H9 (cell line): ENCODE data around the gene PRKAG2. TPM values are rescaled to one million over a fixed set of nuclear protein-coding genes. Genes with fewer than 3 reads are reported as not detected.

Experiments
- DNase-seq: peaks from one replicate; pipeline ENCODE4 v3.0.0-alpha.2; 2017
- H2AFZ ChIP-seq: one replicate; pipeline ENCODE4 v1.6.1; 2013; ENCODE audit warnings: mild to moderate bottlenecking, low read length, control low read depth, moderate library complexity
- H2AK5ac ChIP-seq: 2 replicates; pipeline ENCODE4 v1.6.1; 2013; ENCODE audit warnings: low read length, control low read depth, mixed read lengths; ENCODE audit not compliant: insufficient read length
- H2BK120ac ChIP-seq: one replicate; pipeline ENCODE4 v1.6.1; 2013; ENCODE audit warnings: low read depth, mild to moderate bottlenecking, low read length, control low read depth, inconsistent platforms; ENCODE audit not compliant: poor library complexity, severe bottlenecking
- H2BK12ac ChIP-seq: 2 replicates; pipeline ENCODE4 v1.6.1; 2013; ENCODE audit warnings: low read length, control low read depth, mixed read lengths, low read depth; ENCODE audit not compliant: insufficient read length
- H2BK15ac ChIP-seq: 2 replicates; pipeline ENCODE4 v1.6.1; 2013; ENCODE audit warnings: low read depth, low read length, control low read depth
- H2BK20ac ChIP-seq: one replicate; pipeline ENCODE4 v1.6.1; 2013; ENCODE audit warnings: low read depth, mild to moderate bottlenecking, low read length, control low read depth, inconsistent platforms; ENCODE audit not compliant: poor library complexity, severe bottlenecking
- H2BK5ac ChIP-seq: 2 replicates; pipeline ENCODE4 v1.6.1; 2013; ENCODE audit warnings: low read length, control low read depth, mixed read lengths; ENCODE audit not compliant: insufficient read length
- H3K14ac ChIP-seq: 2 replicates; pipeline ENCODE4 v1.6.1; 2013; ENCODE audit warnings: low read length, control low read depth; ENCODE audit not compliant: insufficient read depth
- H3K18ac ChIP-seq: 2 replicates; pipeline ENCODE4 v1.6.1; 2013; ENCODE audit warnings: low read depth, mild to moderate bottlenecking, mixed read lengths, low read length, control low read depth; ENCODE audit not compliant: insufficient read length
- H3K23ac ChIP-seq: 2 replicates; pipeline ENCODE4 v1.6.1; 2013; ENCODE audit warnings: low read length, control low read depth, mixed read lengths, low read depth; ENCODE audit not compliant: insufficient read length
- H3K23me2 ChIP-seq: 2 replicates; pipeline ENCODE4 v1.6.1; 2013; ENCODE audit warnings: low read depth, mild to moderate bottlenecking, mixed read lengths, low read length, control low read depth; ENCODE audit not compliant: insufficient read length, poor library complexity, severe bottlenecking
- H3K27ac ChIP-seq: 2 replicates; pipeline ENCODE4 v1.5.1; 2013; ENCODE audit warnings: low read length, control low read depth, mixed read lengths, low read depth; ENCODE audit not compliant: insufficient read length
- H3K27me3 ChIP-seq: 2 replicates; pipeline ENCODE4 v1.6.1; 2013; ENCODE audit warnings: low read length, control low read depth, inconsistent platforms; ENCODE audit not compliant: insufficient read depth
- H3K4ac ChIP-seq: 2 replicates; pipeline ENCODE4 v1.6.1; 2013; ENCODE audit warnings: low read depth, mild to moderate bottlenecking, control low read depth, inconsistent platforms, low read length, moderate library complexity
- H3K4me1 ChIP-seq: 2 replicates; pipeline ENCODE4 v1.6.1; 2013; ENCODE audit warnings: low read length, control low read depth, inconsistent platforms; ENCODE audit not compliant: insufficient read depth
- H3K4me2 ChIP-seq: 2 replicates; pipeline ENCODE4 v1.6.1; 2013; ENCODE audit warnings: low read length, control low read depth, mixed read lengths; ENCODE audit not compliant: insufficient read length, insufficient read depth
- H3K56ac ChIP-seq: 2 replicates; pipeline ENCODE4 v1.6.1; 2013; ENCODE audit warnings: low read depth, mild to moderate bottlenecking, mixed read lengths, low read length, control low read depth; ENCODE audit not compliant: insufficient read length
- H3K79me1 ChIP-seq: 2 replicates; pipeline ENCODE4 v1.6.1; 2013; ENCODE audit warnings: low read depth, mild to moderate bottlenecking, moderate library complexity, low read length, control low read depth, inconsistent platforms; ENCODE audit not compliant: insufficient read depth, poor library complexity, severe bottlenecking
- H3K79me2 ChIP-seq: 2 replicates; pipeline ENCODE4 v1.6.1; 2013; ENCODE audit warnings: low read length, control low read depth, inconsistent platforms; ENCODE audit not compliant: insufficient read depth
- H3K9ac ChIP-seq: 2 replicates; pipeline ENCODE4 v1.6.1; 2013; ENCODE audit warnings: low read length, control low read depth, mixed read lengths; ENCODE audit not compliant: insufficient read length; ENCODE audit errors: extremely low read depth
- H3K9me3 ChIP-seq: one replicate; pipeline ENCODE4 v1.6.1; 2013; ENCODE audit warnings: low read depth, low read length, inconsistent platforms; ENCODE audit not compliant: control insufficient read depth
- H3T11ph ChIP-seq: one replicate; pipeline ENCODE4 v1.6.1; 2013; ENCODE audit warnings: mild to moderate bottlenecking, low read length, control low read depth, inconsistent platforms
- H4K20me1 ChIP-seq: one replicate; pipeline ENCODE4 v1.6.1; 2013; ENCODE audit not compliant: control insufficient read depth, insufficient read length, insufficient read depth
- H4K5ac ChIP-seq: 2 replicates; pipeline ENCODE4 v1.6.1; 2013; ENCODE audit warnings: low read depth, mild to moderate bottlenecking, mixed read lengths, low read length, control low read depth; ENCODE audit not compliant: insufficient read length
- H4K8ac ChIP-seq: replicated peaks from 2 replicates; pipeline ENCODE4 v1.6.1; 2013; ENCODE audit warnings: low read length, control low read depth, mixed read lengths, low read depth; ENCODE audit not compliant: insufficient read length
- H4K91ac ChIP-seq: 2 replicates; pipeline ENCODE4 v1.6.1; 2013; ENCODE audit warnings: low read depth, mild to moderate bottlenecking, moderate library complexity, mixed read lengths, low read length, control low read depth; ENCODE audit not compliant: insufficient read length
- H3K27ac Mint-ChIP-seq, 3 experiments: 2 replicates in 2 of 3; 3 replicates in 1 of 3; pipeline ENCODE4 v1.8.0; 2020 to 2021; ENCODE audit warnings: mixed read lengths in 3 of 3, mild to moderate bottlenecking in 1 of 3, moderate library complexity in 1 of 3
- H3K27me3 Mint-ChIP-seq: 2 replicates; pipeline ENCODE4 v1.8.0; 2021; ENCODE audit warnings: low read depth, mild to moderate bottlenecking, moderate library complexity, mixed read lengths
- H3K36me3 Mint-ChIP-seq, 3 experiments: 2 replicates in 2 of 3; 3 replicates in 1 of 3; pipeline ENCODE4 v1.8.0; 2020 to 2021; ENCODE audit warnings: low read depth in 3 of 3, mixed read lengths in 3 of 3; ENCODE audit not compliant: insufficient read depth in 1 of 3
- H3K4me1 Mint-ChIP-seq, 2 experiments: 2 replicates each; pipeline ENCODE4 v1.8.0; 2020; ENCODE audit warnings: mixed read lengths in 2 of 2
- H3K4me3 Mint-ChIP-seq, 2 experiments: 2 replicates in 1 of 2; 3 replicates in 1 of 2; pipeline ENCODE4 v1.8.0; 2020 to 2021; ENCODE audit warnings: mild to moderate bottlenecking in 2 of 2, mixed read lengths in 2 of 2, moderate library complexity in 1 of 2
- H3K9me3 Mint-ChIP-seq, 2 experiments: 2 replicates in 1 of 2; 3 replicates in 1 of 2; pipeline ENCODE4 v1.8.0; 2020; ENCODE audit warnings: mild to moderate bottlenecking in 2 of 2, mixed read lengths in 2 of 2, moderate library complexity in 1 of 2
- WGBS: extraction: QIAGEN DNeasy Blood & Tissue Kit; methylation state at CpG from one replicate; pipeline ENCODE4 v1.1.7; 2013; ENCODE audit warnings: missing lambda C conversion rate, low lambda C conversion rate, mixed read lengths; ENCODE audit not compliant: insufficient read length; ENCODE audit errors: extremely low coverage; 5-methylcytosine and 5-hydroxymethylcytosine counted together
- total RNA-seq: library from RNA; stranded (reverse); gene quantifications from 2 replicates; pipeline ENCODE4 v1.2.1, GENCODE V29; 2021
- TF ChIP-seq, protein P1 (sequence below): fragments of 200-600 bp; sonication (generic); conservative IDR thresholded peaks from 3 replicates; pipeline ENCODE4 v1.8.0; 2021; ENCODE audit warnings: antibody characterized with exemption, mild to moderate bottlenecking

PRKAG2 gene
- total RNA-seq, 1 experiment from 2014 or later: 11.8 TPM

GRCh38 chr7:151871904-151872303, 5.0 kb downstream of the PRKAG2 start:
- no peak for DNase-seq
- Histone ChIP-seq H4K20me1 (no peaks in the 10 kb centered on the region), H3K27ac (no peak overlapping the region), H3K4me2 (no peak overlapping the region), H3K23me2 (peaks cover 16% of the 10 kb centered on the region), H3K18ac (no peak overlapping the region), H3T11ph (no peak overlapping the region), H2AFZ (no peak overlapping the region), H2BK12ac (no peak overlapping the region), H2AK5ac (no peak overlapping the region), H3K4ac (no peak overlapping the region), H3K79me1 (no peaks in the 10 kb centered on the region), H3K27me3 (no peaks in the 10 kb centered on the region; the same call in 1 of the 2 replicates), H2BK5ac (no peak overlapping the region), H2BK15ac (no peak overlapping the region), H3K9ac (no peak overlapping the region), H3K79me2 (no peaks in the 10 kb centered on the region), H4K8ac (no peak overlapping the region), H3K14ac (no peak overlapping the region), H2BK20ac (no peak overlapping the region), H2BK120ac (no peak overlapping the region), H4K5ac (no peak overlapping the region), H3K4me1 (peaks cover 2% of the 10 kb centered on the region; the same call in 1 of the 2 replicates), H3K23ac (no peak overlapping the region), H4K91ac (no peak overlapping the region), H3K9me3 (no peaks in the 10 kb centered on the region), H3K56ac (no peak overlapping the region)
- TF ChIP-seq, protein P1, sequence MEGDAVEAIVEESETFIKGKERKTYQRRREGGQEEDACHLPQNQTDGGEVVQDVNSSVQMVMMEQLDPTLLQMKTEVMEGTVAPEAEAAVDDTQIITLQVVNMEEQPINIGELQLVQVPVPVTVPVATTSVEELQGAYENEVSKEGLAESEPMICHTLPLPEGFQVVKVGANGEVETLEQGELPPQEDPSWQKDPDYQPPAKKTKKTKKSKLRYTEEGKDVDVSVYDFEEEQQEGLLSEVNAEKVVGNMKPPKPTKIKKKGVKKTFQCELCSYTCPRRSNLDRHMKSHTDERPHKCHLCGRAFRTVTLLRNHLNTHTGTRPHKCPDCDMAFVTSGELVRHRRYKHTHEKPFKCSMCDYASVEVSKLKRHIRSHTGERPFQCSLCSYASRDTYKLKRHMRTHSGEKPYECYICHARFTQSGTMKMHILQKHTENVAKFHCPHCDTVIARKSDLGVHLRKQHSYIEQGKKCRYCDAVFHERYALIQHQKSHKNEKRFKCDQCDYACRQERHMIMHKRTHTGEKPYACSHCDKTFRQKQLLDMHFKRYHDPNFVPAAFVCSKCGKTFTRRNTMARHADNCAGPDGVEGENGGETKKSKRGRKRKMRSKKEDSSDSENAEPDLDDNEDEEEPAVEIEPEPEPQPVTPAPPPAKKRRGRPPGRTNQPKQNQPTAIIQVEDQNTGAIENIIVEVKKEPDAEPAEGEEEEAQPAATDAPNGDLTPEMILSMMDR: peak; percentile 21; the same call in 1 of the 3 replicates
- H3K27me3 Mint-ChIP-seq: peaks cover 44% of the 10 kb centered on the region
- H3K27ac Mint-ChIP-seq: no peak overlapping the region
- no peaks in the 10 kb centered on the region for H3K36me3 Mint-ChIP-seq
- no CpG with 5 or more reads among the region's 7 CpGs for WGBS
- H3K9me3 Mint-ChIP-seq: no peaks in the 10 kb centered on the region
- H3K4me3 Mint-ChIP-seq: no peak overlapping the region
- H3K4me1 Mint-ChIP-seq: peaks cover 23 to 29% of the 10 kb centered on the region in 2 experiments
